ENCODE data around the gene LEF1.

LEF1 gene

DNA sequence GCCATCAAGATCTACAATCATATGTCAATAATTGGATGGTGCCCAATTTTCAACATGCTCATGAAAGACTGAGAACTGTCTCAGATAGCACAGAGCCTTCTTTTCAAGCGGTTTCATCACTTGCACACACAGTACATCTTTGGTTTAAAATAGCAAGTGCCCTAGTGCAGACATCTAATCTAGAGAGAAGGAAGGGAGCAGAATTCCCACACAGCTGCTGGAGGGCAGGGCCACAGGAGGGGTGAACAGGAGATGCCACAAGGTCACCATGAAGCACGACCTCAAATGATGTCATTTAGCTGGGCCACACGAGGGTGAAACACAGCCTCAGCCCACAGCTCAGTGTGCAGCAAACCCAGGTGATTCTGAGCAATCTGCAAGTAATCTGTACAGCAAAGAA is 24.3 kb downstream of the LEF1 start:
- Mint-ChIP-seq H3K4me3 (peak overlapping the region; percentile 8), H3K4me1 (peaks cover 88% of the 10 kb centered on the region)

DNA sequence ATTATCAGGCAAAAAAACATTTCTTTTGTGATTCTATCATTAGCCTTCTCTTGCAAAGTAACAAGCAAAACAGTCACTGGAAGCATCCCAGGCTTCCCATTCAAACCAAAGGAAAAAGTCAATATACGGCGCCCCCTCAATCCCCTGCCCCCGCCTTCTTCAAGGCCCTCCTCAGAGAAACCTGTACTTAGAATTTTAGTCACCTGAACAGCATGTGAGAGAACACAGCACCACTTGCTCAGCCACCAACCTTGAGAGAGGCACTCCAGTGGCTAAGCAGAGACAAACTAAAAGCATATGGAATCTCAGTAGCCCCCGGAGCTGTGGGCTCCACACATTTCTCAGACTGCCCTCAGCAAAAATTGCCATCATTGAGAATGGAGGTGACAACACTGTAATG is 25.2 kb downstream of the LEF1 start:
- Mint-ChIP-seq H3K4me3 (peak overlapping the region; percentile 66), H3K27me3 (ENCODE audit: low read depth, poor library complexity) (no peaks in the 10 kb centered on the region), H3K36me3 (ENCODE audit: low read depth) (peaks cover 16% of the 10 kb centered on the region), H3K9me3 (no peaks in the 10 kb centered on the region), H3K27ac (peak overlapping the region; percentile 92), H3K4me1 (peaks cover 96% of the 10 kb centered on the region)
- TF ChIP-seq, protein P1, sequence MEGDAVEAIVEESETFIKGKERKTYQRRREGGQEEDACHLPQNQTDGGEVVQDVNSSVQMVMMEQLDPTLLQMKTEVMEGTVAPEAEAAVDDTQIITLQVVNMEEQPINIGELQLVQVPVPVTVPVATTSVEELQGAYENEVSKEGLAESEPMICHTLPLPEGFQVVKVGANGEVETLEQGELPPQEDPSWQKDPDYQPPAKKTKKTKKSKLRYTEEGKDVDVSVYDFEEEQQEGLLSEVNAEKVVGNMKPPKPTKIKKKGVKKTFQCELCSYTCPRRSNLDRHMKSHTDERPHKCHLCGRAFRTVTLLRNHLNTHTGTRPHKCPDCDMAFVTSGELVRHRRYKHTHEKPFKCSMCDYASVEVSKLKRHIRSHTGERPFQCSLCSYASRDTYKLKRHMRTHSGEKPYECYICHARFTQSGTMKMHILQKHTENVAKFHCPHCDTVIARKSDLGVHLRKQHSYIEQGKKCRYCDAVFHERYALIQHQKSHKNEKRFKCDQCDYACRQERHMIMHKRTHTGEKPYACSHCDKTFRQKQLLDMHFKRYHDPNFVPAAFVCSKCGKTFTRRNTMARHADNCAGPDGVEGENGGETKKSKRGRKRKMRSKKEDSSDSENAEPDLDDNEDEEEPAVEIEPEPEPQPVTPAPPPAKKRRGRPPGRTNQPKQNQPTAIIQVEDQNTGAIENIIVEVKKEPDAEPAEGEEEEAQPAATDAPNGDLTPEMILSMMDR (IDR thresholded peaks at IDR 0.05): no peak
- DNase-seq: no peak

More for the DNA sequence above, 24.3 kb downstream of the LEF1 start:
- no peaks in the 10 kb centered on the region for H3K9me3 Mint-ChIP-seq
- no peaks in the 10 kb centered on the region for H3K27me3 Mint-ChIP-seq (ENCODE audit: low read depth, poor library complexity)
- H3K27ac Mint-ChIP-seq: peak overlapping the region; percentile 22
- peaks cover 19% of the 10 kb centered on the region for H3K36me3 Mint-ChIP-seq (ENCODE audit: low read depth)
- DNase-seq: peak; percentile 10
- TF ChIP-seq, protein P1 (IDR thresholded peaks at IDR 0.05): no peak

DNA sequence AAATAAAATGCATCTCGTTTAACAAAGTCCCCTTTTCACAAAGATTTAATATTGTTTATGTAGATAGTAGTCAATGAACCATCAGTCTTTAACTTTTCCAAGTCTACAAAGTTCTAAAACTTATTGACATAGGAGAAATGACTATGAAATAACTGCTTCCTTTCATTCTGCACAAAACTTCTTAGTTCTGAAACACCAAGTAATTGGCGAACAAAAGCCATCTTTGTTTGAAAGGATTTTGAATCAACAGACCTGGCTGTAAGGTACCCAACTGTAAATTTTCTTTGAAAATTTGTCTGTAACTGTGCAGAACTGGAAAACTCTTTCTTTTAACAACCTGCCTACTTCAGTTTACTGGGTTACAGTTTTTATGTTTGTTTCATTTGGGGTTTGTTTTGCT is 25.9 kb downstream of the LEF1 start:
- Mint-ChIP-seq H3K27ac (peak overlapping the region; percentile 72), H3K9me3 (no peaks in the 10 kb centered on the region), H3K4me1 (peaks cover 95% of the 10 kb centered on the region), H3K36me3 (ENCODE audit: low read depth) (peaks cover 18% of the 10 kb centered on the region), H3K27me3 (ENCODE audit: low read depth, poor library complexity) (no peaks in the 10 kb centered on the region), H3K4me3 (peak overlapping the region; percentile 61)
- DNase-seq: no peak
- TF ChIP-seq, protein P1 (IDR thresholded peaks at IDR 0.05): no peak

DNA sequence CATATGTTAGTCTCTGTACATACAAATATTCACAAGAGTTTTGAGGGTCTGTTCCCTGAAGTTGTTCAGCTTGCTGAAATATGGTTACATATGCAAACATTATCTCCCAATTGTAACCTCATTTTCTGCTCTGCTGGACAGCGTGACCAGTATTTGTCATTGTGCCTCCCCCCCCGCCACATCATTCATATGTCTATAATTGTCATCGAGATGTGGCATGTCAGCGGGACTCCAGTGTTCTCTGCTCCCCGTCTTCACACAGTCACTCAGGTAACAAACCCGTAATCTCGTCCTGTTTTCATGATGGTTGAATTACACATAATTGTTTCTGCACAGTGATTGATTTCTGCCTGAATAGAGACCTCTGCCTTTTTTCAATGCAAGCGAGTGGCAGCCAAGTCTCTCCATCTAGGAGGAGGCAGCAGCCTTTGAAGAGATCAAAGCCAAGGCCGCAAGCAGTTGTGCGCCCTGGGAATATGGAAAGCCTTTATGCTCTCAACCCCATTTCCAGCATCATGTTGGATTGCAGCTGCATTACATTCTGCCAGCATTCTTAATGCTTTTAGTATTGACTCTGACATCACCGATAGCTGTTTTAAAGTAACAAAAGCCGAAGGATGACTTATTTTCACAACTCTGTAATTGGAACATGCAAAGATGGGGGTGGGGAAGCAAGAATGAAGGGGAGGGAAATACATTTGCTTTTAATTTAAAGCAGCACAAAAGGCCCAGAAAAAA is 27.4 kb downstream of the LEF1 start:
- H3K4me3 Mint-ChIP-seq: peak overlapping the region; percentile 66
- H3K4me1 Mint-ChIP-seq: peaks cover 91% of the 10 kb centered on the region
- peaks cover 14% of the 10 kb centered on the region for H3K36me3 Mint-ChIP-seq (ENCODE audit: low read depth)
- peak overlapping the region; percentile 74 for H3K27ac Mint-ChIP-seq
- DNase-seq: peak; percentile 39
- no peaks in the 10 kb centered on the region for H3K27me3 Mint-ChIP-seq (ENCODE audit: low read depth, poor library complexity)
- H3K9me3 Mint-ChIP-seq: no peaks in the 10 kb centered on the region
- TF ChIP-seq, protein P1 (IDR thresholded peaks at IDR 0.05): no peak

DNA sequence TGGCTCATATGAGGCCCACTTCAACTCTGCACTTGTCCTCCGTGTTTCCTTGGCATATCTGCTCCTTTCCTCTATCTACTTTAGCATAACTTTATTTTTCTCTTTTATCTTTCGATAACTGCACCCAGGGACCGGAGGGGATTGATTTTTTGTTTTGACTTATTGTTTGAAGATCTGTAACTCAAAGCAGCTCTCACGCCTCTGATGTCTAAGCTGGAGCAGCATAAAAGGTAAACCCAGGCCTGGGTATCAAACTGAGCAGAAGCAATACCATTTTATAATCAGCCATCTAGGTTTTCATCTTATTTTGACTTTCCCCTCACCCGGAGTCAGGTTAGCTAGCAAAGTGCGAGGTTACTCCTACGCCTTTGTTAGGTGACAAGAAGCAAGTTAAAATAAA is 28.4 kb downstream of the LEF1 start:
- Mint-ChIP-seq H3K9me3 (no peaks in the 10 kb centered on the region), H3K36me3 (ENCODE audit: low read depth) (peaks cover 5% of the 10 kb centered on the region), H3K27ac (peak overlapping the region; percentile 68), H3K27me3 (ENCODE audit: low read depth, poor library complexity) (no peaks in the 10 kb centered on the region), H3K4me1 (peaks cover 91% of the 10 kb centered on the region), H3K4me3 (peak overlapping the region; percentile 28)
- DNase-seq: no peak
- TF ChIP-seq, protein P1 (IDR thresholded peaks at IDR 0.05): no peak

DNA sequence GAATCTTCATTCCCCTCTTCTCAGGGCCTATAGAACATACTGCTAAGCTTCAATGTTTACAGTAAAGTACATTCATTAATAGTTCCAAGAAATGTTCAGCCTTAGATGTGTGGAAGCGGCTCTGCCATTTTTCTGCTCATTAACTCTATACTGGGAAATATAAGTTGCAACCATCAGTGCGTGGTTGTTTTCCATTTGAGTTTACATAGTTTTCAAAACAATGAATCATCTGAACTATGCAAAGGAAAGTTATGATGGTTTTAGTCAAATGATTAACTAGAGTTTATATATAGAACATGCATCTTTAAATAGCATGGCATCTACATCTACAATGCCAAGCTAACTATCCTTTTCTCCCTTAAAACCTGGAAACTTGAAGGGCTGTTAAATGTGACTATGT is 29.6 kb downstream of the LEF1 start:
- TF ChIP-seq, protein P1 (IDR thresholded peaks at IDR 0.05): no peak
- peaks cover 10% of the 10 kb centered on the region for H3K36me3 Mint-ChIP-seq (ENCODE audit: low read depth)
- peaks cover 91% of the 10 kb centered on the region for H3K4me1 Mint-ChIP-seq
- DNase-seq: no peak
- H3K9me3 Mint-ChIP-seq: no peaks in the 10 kb centered on the region
- no peak overlapping the region for H3K4me3 Mint-ChIP-seq
- H3K27ac Mint-ChIP-seq: peak overlapping the region; percentile 94
- H3K27me3 Mint-ChIP-seq (ENCODE audit: low read depth, poor library complexity): no peaks in the 10 kb centered on the region
